ENCODE data around the gene TTLL5. TPM values are rescaled to one million over a fixed set of nuclear protein-coding genes. Genes with fewer than 3 reads are reported as not detected.

TTLL5 gene
- total and polyA plus RNA-seq, 2 of the 13 experiments (the other 11 are each of a cell fraction or from before 2014, with no cell fraction given) = 11.8 to 18.8 TPM

DNA sequence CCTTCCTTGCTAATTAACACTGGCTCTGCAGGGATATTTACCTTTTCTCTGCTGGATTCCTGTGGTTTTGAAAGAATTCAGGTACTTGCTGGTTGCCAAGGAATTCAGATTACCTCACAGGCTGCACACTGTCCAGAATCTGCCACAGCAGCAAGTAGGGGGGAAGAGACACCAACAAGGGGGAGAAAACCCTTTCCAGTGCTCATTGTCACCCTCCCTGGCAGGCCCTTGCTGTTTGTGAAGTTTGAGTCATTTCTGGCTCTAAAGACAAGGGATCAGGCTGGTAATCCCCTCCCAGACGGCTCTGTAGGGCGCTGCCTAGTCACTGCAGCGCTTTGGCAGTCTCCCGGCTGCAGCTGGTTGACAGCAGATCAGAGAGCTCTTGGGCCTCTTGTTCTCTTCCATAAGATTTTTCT, 50.8 kb downstream of the TTLL5 start (continued):
- TF ChIP-seq, protein P1, sequence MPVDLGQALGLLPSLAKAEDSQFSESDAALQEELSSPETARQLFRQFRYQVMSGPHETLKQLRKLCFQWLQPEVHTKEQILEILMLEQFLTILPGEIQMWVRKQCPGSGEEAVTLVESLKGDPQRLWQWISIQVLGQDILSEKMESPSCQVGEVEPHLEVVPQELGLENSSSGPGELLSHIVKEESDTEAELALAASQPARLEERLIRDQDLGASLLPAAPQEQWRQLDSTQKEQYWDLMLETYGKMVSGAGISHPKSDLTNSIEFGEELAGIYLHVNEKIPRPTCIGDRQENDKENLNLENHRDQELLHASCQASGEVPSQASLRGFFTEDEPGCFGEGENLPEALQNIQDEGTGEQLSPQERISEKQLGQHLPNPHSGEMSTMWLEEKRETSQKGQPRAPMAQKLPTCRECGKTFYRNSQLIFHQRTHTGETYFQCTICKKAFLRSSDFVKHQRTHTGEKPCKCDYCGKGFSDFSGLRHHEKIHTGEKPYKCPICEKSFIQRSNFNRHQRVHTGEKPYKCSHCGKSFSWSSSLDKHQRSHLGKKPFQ (CRISPR knock-in tag; IDR thresholded peaks at IDR 0.05; ENCODE audit: insufficient replicate concordance) = no peak
- TF ChIP-seq SIN3B (IDR thresholded peaks at IDR 0.05; ENCODE audit: low read length) = no peak
- no peak for TF ChIP-seq ZNF564 (CRISPR knock-in tag; IDR thresholded peaks at IDR 0.05)
- no peak for TF ChIP-seq MXD1 (CRISPR knock-in tag; IDR thresholded peaks at IDR 0.05)
- TF ChIP-seq NFKB2 (CRISPR knock-in tag; IDR thresholded peaks at IDR 0.05; ENCODE audit: borderline replicate concordance) = no peak
- TF ChIP-seq SMAD1 (CRISPR knock-in tag; IDR thresholded peaks at IDR 0.05; ENCODE audit: borderline replicate concordance, low read depth) = no peak
- TF ChIP-seq SP2 (CRISPR knock-in tag; IDR thresholded peaks at IDR 0.05) = no peak
- no peak for TF ChIP-seq USF2 (IDR thresholded peaks at IDR 0.05; ENCODE audit: low read depth, low read length)
- no peak for TF ChIP-seq USF2 (CRISPR knock-in tag; IDR thresholded peaks at IDR 0.05; ENCODE audit: borderline replicate concordance)
- no peak for TF ChIP-seq ZNF101 (CRISPR knock-in tag; IDR thresholded peaks at IDR 0.05; ENCODE audit: borderline replicate concordance, low read depth)
- no peak for TF ChIP-seq FIP1L1 (IDR thresholded peaks at IDR 0.05; ENCODE audit: borderline replicate concordance, insufficient read depth, low read depth, low read length)
- TF ChIP-seq ZNF160 (CRISPR knock-in tag; IDR thresholded peaks at IDR 0.05) = no peak
- no peak for TF ChIP-seq ZNF432 (CRISPR knock-in tag; IDR thresholded peaks at IDR 0.05; ENCODE audit: borderline replicate concordance)
- no peak for TF ChIP-seq ZBTB25 (CRISPR knock-in tag; IDR thresholded peaks at IDR 0.05)
- TF ChIP-seq ZNF34 (CRISPR knock-in tag; IDR thresholded peaks at IDR 0.05; ENCODE audit: borderline replicate concordance) = 0 out of 2 replicates have a peak, but pooled peaks have one; percentile 45
- TF ChIP-seq FOXP4 (CRISPR knock-in tag; IDR thresholded peaks at IDR 0.05) = peak; percentile 37; the same call in 1 of the 2 replicates
- no peak for TF ChIP-seq SMARCC2 (IDR thresholded peaks at IDR 0.05)
- no peak for TF ChIP-seq ZNF841 (CRISPR knock-in tag; IDR thresholded peaks at IDR 0.05; ENCODE audit: borderline replicate concordance)
- no peak for TF ChIP-seq MTERF4 (CRISPR knock-in tag; IDR thresholded peaks at IDR 0.05)
- TF ChIP-seq KDM4B (CRISPR knock-in tag; IDR thresholded peaks at IDR 0.05) = peak; percentile 54; the same call in 1 of the 2 replicates
- no peak for TF ChIP-seq ZNF672 (CRISPR knock-in tag; IDR thresholded peaks at IDR 0.05)
- 0 out of 2 replicates have a peak, but pooled peaks have one; percentile 32 for TF ChIP-seq RXRA (CRISPR knock-in tag; IDR thresholded peaks at IDR 0.05)
- no peak for TF ChIP-seq PAWR (CRISPR knock-in tag; IDR thresholded peaks at IDR 0.05; ENCODE audit: borderline replicate concordance)
